Activated gamma-delta T cell treated with Interleukin-2 at 50 U/mL for 16 hours (primary cell): ENCODE results near the gene ATF7IP2.
"Not testable (repeated sequence)": the region's sequence is repeated elsewhere in the genome, so short reads cannot be mapped to it uniquely, and the experiment has no call there.

Source experiments
- DNase-seq: peaks from one replicate; pipeline ENCODE4 v3.0.0-alpha.2; 2020

ATF7IP2 gene

DNA sequence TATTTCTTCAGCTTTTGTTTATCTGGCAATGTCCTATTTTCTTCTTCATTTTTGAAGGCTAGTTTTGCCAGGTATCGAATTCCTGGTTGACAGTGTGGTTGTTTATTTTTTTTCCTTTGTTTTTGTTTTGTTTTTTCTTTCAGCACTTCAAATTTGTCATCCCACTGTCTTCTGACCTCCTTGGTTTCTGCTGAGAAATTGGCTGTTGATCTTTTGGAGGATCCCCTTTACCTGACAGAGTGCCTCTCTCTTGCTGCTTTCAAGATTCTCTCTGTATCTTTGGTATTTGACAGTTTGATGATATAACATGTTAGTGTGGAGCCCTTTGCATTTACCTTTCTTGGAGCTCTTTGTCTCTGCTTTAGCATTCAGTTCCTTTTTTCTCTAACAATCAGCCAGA lies 9.6 kb upstream of the ATF7IP2 start:
- DNase-seq: no peak

DNA sequence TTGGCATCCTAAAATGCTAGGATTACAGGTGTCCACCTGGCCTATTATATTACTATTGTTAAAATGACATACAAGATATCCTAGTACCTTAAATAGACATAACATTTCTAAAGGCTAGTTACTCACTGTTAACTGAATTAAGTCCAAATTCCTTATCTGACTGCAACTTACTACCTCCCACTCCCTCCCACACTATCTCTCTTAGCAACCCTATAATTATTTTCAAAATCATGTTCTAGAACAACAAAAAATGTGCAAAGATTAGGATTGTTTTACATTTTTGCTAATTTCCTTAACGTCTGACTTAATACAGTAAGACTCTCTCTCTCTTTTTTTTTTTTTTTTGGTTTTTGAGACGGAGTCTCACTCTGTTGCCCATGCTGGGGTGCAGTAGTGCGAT lies 2.2 kb upstream of the ATF7IP2 start:
- DNase-seq: no peak

DNA sequence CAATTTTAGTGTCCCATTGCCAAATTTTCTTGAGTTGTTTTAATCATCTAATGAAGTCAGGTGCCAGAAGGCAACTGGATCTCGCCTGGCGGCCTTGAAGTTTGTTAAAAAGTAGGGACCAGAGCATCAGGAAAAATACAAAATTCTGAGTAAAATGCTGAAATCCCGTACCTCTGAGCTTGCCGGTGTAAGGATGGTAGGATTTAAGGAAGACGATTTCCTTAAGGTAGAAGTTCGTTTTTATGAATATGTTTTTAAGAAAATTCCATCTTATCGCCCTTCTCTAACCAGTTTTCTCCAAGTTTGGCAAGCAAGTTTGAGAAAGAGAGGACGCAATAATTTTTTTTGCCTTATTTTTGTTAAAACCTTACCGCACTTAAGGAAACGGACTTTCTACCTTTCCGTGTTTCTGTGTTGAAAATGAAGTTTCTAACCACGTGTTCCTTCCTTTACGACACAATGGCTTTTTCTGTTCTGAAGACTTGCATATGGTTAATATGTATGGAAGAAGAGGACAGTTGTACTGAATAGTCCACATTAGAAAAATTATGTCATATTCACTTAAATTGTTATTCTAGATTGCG lies 748 bp downstream of the ATF7IP2 start:
- DNase-seq: no peak

DNA sequence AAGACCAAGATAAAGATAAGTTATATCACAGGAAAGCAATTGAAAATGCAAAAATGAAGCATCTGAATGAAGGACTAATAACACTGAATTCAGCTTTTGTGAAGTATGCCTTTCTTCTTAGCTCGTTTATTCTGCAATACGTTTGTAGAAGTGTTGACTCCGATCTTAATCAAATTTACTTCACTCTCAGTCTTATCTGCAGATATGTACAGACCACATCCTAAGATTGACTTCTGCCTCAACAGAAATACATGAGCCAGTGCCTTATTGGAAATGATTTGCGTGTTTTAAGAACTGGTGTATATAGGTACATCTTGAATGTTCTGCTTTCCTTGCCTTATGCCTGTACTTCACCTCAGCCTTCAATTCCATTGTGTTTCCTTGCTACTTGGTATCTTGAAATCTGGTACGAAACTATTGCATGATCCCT lies 1.3 kb downstream of the ATF7IP2 start:
- no peak for DNase-seq

DNA sequence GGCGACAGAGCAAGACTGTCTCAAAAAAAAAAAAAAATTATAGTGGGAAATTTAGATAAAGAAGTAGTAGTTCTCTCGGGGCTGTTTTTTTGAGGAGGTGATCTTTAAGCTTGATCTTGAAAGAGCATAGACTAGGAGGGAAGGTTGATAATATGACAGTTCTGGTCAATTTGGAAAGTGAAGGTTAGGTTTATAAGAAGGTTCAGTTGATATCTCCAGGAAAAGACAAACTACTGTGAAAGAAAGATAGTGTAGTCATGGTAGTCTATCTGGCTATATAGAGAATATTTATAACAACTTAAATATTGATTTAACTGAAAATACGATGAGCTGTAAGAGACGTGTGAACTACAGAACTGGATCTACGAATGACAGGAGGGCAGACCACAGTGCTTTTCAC lies 3.1 kb downstream of the ATF7IP2 start:
- no peak for DNase-seq

DNA sequence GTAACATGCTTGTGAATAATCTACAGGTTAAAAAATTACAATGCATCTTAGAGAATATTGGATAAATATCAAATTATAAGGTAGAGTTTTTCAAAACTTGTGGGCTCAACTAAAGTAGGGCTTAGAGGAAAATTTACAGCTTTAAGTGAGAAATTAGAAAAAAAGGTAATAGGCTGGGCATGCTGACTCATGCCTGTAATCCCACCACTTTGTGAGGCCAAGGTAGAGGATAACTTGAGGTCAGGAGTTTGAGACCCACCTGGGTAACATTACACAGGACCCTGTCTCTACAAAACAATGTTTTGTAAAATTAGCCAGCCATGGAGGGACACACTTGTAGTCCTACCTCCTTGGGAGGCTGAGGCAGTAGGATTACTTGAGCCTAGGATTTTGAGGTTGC lies 4.5 kb downstream of the ATF7IP2 start:
- DNase-seq: no peak

DNA sequence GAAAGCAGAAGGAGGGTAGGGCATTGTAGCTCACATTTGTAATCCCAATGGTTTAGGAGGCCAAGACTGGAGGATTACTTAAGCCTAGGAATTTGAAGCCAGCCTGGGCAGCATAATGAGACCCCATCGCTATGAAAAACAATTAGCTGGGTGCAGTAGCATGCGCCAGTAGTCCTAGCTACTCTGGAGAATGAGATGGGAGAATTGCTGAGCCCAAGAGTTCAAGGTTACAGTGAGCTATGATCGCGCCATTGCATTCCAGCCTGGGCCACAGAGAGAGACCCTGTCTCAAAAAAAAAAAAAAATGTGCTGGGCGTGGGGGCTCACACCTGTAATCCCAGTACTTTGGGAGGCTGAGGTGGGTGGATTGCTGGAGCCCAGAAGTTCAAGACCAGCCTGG lies 5.0 kb downstream of the ATF7IP2 start:
- no peak for DNase-seq

DNA sequence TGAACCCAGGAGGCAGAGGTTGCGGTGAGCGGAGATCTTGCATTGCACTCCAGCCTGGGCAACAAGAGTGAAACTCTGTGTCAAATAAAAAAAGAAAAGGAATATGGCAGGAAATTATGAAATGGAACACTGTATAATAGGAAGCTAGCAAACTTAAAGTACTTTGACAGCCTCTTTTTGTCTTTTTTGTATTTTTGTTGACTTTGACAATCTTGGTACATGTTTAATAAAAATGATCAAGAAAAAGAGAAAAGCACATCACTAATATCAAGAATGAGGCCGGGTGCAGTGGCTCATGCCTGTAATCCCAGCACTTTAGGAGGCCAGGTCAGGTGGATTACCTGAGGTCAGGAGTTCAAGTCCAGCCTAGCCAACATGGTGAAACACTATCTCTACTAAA lies 5.5 kb downstream of the ATF7IP2 start:
- DNase-seq: no peak

DNA sequence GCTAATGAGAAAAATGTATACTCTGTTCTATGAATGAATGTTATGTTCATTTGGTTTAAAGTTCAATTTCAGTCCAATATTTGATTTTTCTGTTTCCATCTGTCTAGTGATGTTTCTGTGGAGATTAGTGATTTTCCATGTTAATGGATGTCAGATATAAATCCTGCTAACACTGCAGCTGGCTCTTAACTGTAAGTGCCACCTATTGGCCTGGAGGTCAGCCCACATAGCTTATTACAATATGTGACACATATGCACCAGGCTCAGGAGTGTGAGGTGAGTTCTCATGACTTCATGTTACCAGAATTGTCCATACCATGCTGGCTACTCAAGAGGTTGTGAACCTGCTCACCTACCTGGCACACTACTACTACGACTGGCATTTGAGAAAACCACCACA lies 17.1 kb downstream of the ATF7IP2 start:
- no peak for DNase-seq

DNA sequence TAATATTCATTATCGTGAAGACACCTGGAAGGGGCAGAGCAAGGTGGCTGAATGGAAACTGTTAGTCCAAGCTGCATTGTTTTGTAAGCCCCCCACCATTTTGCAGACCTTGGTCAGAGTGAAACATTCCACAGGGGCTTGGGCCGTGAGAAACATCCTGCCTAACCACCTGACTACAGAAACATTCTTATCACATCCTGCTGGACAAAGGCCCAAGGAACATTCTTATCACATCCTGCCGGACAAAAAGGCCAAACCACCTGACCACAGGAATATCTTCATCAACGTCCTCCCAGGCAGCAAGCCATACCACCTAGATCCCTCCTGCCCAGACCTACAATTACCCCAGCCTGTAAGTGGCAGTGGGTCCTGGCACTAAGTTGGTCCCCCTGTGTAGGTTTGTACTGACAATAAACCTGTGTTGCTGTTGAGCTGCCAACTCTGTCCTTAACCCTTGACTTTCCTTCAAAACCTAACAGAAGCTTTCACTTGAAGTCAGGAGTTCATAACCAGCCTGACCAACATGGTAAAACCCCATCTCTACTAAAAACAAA lies 19.6 kb downstream of the ATF7IP2 start:
- DNase-seq: no peak

DNA sequence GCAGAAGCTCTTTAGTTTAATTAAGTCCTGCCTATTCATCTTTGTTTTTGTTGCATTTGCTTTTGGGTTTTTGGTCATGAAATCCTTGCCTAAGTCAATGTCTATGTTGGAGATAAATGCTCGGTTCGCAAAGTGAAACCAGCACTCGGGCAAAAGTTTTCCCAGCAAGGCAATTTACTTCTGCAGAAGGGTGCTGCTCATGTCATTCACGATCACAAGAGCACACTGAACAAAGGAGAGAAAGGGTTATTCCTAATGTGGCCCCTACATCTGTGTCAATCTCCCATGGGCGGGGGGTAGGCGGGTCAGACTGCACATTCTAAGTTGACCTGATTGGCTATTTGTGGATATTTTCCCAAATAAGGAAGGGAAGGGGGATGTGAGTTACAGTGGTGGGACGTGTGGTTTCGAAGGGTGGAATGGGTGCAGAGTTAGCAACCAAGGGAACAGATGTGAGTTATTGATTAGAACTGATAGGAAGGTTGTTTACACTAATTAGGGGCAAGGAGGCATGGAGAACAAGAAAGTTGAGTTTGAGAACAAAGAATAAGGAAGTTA lies 23.0 kb downstream of the ATF7IP2 start:
- no peak for DNase-seq

DNA sequence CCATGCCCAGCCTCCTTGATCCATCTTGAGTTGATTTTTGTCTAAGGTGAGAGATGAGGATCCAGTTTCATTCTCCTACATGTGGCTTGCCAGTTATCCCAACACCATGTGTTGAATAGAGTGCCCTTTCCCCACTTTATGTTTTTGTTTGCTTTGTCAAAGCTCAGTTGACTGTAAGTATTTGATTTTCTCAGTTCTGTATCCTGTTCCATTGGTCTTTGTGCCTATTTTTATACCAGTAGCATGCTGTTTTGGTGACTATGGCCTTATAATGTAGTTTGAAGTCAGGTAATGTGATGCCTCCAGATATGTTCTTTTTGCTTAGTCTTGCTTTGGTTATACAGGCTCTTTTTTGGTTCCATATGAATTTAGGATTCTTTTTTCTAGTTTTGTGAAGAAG lies 23.9 kb downstream of the ATF7IP2 start:
- DNase-seq: not testable (repeated sequence)

DNA sequence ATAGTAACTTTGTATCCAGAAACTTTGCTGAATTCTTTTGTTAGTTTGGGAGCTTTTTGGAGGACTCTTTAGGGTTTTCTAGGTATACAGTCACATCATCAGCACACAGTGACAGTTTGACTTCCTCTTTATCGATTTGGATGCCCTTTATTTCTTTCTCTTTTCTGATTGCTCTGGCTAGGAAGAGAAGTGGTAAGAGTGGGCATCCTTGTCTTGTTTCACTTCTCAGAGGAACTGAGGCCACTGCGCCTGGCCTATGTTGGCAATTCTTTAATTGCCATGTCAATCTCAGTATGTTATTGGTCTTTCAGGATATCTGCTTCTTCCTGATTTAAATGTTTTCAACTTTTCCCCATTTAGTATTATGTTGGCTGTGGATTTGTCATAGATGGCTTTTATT lies 24.6 kb downstream of the ATF7IP2 start:
- DNase-seq: no peak

DNA sequence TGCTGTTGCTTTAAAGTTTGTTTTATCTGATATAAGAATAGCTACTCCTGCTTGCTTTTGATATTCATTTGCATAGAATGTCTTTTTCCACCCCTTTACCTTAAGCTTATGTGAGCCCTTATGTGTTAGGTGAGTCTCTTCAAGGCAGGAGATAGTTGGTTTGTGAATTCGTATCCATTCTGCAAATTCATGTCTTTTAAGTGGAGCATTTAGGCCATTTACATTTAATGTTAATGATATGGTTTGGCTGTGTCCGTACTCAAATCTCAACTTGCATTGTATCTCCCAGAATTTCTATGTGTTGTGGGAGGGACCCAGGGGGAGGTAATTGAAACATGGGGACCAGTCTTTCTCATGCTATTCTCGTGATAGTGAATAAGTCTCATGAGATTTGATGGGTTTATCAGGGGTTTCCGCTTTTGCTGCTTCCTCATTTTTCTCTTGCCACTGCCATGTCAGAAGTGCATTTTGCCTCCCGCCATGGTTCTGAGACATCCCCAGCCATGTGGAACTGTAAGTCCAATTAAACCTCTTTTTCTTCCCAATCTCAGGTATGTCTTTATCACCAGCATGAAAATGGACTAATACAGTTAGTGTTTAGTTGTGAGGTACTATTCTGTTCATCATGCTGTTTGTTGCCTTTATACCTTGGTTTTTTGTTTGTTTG lies 27.2 kb downstream of the ATF7IP2 start:
- DNase-seq: no peak

DNA sequence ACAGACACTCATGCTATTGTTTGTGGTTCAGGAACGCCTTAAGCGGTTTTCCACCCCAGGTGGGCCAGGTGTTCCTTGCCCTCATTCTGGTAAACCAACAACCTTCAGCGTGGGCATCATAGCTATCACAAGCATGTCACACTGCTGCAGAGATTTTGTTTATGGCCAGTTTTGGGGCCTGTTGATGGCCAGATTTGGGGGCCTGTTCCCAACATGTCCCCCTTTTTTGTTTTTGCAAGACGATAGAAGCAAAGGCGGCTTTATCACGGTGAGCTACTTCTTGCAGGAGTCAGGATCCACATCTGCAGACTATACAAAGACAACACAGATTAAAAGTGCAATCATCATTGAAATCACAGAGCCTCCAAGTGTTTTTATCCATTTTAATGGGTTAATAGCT lies 32.3 kb downstream of the ATF7IP2 start:
- DNase-seq: not testable (repeated sequence)

DNA sequence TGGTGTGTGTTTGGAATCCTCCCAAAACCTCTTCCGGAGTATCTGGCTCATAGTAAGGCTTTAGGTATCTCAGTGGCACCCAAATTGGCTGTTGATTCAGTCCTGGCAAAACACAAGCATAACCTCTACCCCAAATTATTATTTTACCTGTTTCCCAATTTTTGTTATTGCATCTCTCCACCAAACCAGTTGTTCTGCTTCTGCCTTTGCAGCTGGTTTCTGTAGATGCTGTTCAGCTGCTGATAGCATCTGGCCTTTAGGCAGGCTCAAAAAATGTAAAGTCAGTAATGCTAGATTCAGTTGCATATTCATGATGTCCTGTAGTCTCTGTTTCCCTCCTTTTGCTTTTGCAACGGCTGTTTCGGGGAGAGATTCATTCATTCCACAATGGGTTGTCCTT lies 33.8 kb downstream of the ATF7IP2 start:
- DNase-seq: no peak

DNA sequence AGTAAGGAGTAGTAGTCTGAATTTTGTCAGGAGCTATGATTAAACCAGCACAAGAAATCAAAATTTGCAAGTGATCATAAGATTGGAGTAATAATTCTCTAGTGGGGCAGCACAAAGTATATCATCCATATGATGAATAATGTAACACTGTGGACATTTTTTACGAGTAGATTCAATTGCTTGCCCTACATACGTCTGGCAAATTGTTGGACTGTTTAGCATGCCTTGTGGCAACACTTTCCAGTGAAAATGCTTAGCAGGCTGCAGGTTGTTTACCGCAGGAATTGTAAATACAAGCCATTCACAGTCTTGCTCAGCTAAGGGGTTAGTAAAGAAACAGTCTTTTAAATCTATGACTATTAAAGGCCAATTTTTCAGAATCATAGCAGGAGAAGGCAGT lies 35.7 kb downstream of the ATF7IP2 start:
- DNase-seq: no peak

DNA sequence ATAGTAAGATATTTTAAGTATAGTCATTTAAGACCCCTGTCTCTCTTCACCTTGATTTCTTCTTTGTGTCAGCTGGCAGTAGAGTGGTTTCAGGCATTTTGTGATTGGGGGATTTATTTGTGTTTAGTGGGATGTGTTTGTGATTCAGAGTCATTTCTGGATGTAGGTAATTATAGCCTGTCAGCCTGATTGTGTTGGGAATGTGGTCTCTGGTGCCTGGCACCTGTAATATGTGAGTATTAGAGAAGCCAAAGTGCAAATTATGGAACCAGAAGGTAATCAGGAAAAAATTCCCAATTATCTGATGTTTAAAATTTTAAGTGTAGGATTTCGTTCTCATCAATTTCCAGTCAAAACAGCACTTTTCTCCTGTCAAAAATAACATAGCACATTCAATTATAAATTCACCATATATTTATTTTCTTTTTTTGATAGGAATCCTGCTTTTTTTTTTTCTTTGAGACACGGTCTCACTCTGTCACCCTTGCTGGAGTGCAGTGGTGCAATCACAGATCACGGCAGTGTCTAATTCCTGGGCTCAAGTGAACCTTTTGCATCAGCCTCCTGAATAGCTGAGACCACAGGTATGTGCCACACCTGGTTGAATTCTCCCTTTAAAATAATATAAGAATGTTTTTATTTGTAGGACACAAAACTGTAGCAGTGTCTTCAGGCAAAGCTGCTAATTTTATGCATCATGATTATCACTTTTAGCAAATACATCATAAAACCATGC lies 42.7 kb downstream of the ATF7IP2 start:
- DNase-seq: no peak

DNA sequence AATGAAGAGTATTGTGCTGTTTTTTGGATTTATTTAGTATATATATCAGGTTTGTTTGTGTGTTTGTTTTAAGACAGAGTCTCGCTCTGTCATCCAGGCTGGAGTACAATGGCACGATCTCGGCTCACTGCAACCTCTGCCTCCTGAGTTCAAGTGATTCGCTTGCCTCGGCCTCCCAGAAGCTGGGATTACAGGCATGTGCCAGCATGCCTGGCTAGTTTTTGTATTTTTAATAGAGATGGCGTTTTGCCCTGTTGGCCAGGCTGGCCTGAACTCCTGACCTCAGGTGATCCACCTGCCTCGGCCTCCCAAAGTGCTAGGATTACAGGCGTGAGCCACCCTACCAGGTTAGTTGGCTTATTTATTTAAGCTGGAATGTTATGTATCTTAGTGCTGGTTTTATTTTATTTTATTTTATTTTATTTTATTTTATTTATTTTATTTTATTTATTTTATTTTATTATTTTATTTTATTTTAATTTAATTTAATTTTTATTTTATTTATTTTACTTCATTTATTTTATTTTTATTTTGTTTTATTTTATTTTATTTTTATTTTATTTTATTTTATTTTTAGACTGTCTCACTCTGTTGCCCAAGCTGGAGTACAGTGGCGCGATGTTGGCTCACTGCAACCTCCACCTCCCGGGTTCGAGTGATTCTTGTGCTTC lies 43.6 kb downstream of the ATF7IP2 start:
- not testable (repeated sequence) for DNase-seq

DNA sequence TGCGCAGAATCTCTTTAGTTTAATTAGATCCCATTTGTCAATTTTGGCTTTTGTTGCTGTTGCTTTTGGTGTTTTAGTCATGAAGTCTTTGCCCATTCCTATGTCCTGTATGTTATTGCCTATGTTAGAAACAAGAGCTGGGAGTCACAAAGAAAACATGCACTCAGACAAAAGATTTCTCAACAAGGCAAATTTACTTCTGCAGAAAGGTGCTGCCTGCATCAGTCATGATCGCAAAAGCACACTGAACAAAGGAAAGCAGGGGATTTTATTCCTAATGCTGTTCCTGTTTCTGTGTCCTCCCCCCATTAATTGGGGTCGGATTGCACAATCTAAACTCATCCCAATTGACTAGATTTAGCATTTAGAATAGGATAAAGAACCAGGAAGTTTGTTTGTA lies 55.9 kb downstream of the ATF7IP2 start:
- no peak for DNase-seq

DNA sequence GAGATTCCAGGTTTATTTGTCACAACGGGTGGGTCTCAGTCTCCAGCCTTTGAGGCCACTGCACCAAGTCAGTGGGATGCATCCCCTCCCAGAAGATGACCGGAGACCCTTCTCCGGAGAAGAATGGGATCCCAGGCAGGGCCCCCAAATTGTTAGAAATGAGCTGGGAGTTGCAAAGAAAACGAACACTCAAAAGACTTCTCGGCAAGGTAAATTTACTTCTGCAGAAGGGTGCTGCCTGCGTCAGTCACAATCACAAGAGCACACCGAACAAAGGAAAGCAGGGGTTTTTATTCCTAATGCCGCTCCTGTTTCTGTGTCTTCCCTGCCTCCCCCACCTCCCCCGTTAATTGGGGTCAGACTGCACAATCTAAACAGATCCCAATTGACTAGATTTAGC lies 61.4 kb downstream of the ATF7IP2 start:
- DNase-seq: no peak

DNA sequence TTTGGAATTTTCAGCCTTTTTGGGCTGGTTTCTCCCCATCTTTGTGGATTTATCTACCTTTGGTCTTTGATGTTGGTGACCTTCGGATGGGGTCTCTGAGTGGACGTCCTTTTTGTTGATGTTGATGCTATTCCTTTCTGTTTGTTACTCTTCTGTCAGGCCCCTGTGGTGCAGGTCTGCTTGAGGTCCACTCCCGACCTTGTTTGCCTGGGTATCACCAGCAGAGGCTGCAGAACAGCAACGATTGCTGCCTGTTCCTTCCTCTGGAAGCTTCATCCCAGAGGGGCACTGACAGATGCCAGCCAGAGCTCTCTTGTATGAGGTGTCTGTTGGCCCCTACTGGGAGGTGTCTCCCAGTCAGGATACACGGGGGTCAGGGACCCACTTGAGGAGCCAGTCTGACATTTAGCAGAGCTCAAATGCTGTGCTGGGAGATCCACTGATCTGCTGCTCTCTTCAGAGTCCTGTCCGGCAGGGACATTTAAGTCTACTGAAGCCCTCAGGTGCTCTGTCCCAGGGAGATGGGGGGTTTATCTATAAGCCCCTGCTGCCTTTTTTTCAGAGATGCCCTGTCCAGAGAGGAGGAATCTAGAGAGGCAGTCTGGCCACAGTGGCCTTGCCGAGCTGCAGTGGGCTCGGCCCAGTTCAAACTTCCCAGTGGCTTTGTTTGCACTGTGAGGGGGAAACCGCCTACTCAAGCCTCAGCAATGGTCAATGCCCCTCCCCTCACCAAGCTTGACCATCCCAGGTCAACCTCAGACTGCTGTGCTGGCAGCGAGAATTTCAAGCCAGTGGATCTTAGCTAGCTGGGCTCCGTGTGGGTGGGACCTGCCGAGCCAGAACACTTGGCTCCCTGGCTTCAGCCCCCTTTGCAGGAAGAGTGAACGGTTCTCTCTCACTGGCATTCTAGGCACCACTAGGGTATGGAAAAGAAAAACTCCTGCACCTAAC lies 66.6 kb downstream of the ATF7IP2 start:
- not testable (repeated sequence) for DNase-seq
